Aorta (tissue), 5 donors: Measurements from ENCODE around the gene ZNF385B. TPM values are rescaled to one million over a fixed set of nuclear protein-coding genes. Genes with fewer than 3 reads are reported as not detected.

Experiments
- ATAC-seq: fragments of 200-7000 bp; cut with Tn5 transposase; one replicate; pipeline ENCODE4 v1.9.1; 2022; ENCODE audit warnings: moderate library complexity; ENCODE audit not compliant: low FRiP score
- DNase-seq, 2 donors: peaks; one replicate each; pipeline ENCODE4 v3.0.0-alpha.2; 2020
- H3K27ac ChIP-seq, 2 donors: one replicate each; pipeline ENCODE4 v1.5.1; 2013; ENCODE audit warnings: low read length in 2 of 2, mild to moderate bottlenecking in 2 of 2, moderate library complexity in 2 of 2, control low read depth in 1 of 2, inconsistent platforms in 1 of 2, low read depth in 1 of 2
- H3K27me3 ChIP-seq, 2 donors: one replicate each; pipeline ENCODE4 v1.6.1; 2013; ENCODE audit warnings: control low read depth in 1 of 2, low read length in 1 of 2, mild to moderate bottlenecking in 1 of 2, moderate library complexity in 1 of 2; ENCODE audit not compliant: insufficient read depth in 2 of 2, control insufficient read depth in 1 of 2
- H3K36me3 ChIP-seq, 2 donors: one replicate each; pipeline ENCODE4 v1.6.1; 2013; ENCODE audit warnings: control low read depth in 1 of 2, low read length in 1 of 2, mild to moderate bottlenecking in 1 of 2; ENCODE audit not compliant: insufficient read depth in 2 of 2, control insufficient read depth in 1 of 2
- H3K4me1 ChIP-seq, 2 donors: one replicate each; pipeline ENCODE4 v1.6.1; 2013; ENCODE audit warnings: low read length in 2 of 2, control low read depth in 1 of 2, mild to moderate bottlenecking in 1 of 2, moderate library complexity in 1 of 2; ENCODE audit not compliant: insufficient read depth in 2 of 2, control insufficient read depth in 1 of 2
- H3K4me3 ChIP-seq, 2 donors: one replicate each; pipeline ENCODE4 v1.5.1; 2013; ENCODE audit warnings: low read length in 2 of 2, control low read depth in 1 of 2, mild to moderate bottlenecking in 1 of 2
- H3K9me3 ChIP-seq: one replicate; pipeline ENCODE4 v1.6.1; 2013; ENCODE audit warnings: mild to moderate bottlenecking, low read length; ENCODE audit not compliant: control insufficient read depth
- WGBS, 2 donors: extraction: QIAGEN DNeasy Blood & Tissue Kit; methylation state at CpG; one replicate each; pipeline ENCODE4 v1.1.7; 2013; 5-methylcytosine and 5-hydroxymethylcytosine counted together
- intact Hi-C, 2 donors: fragments of 100-400 bp; cut with DNase I; formaldehyde crosslinking; loops; one replicate each; pipeline versions ENCODE4 v1.14.2 to v1.15.0; 2022
- polyA plus RNA-seq, 2 donors: library from polyadenylated mRNA; stranded (reverse); fragments of 200-250 nt; gene quantifications; one replicate each; pipeline ENCODE4 v1.2.3, GENCODE V29; 2013
- total RNA-seq, 2 donors: library from RNA; stranded (reverse); fragmentation: NEBNext Ultra II Directional; extraction: Animal tissue kit (Norgen Biotek cat#: 25700); gene quantifications; one replicate each; pipeline ENCODE4 v1.2.1, GENCODE V29; 2021
- donor health status: healthy with polysubstance abuse.
- donor health status: Bipolar disorder and iron deficiency.
- donor health status: DM: no; HTN: no; CAD: no.
- donor health status: DM: no; HTN: no; CAD: no.
- donor health status: DM: yes; HTN: yes; CAD: no.

Gene ZNF385B
- total and polyA plus RNA-seq, 4 donors, result 3.3 to 4.6 (median 4.0) TPM; not detected in 1

DNA sequence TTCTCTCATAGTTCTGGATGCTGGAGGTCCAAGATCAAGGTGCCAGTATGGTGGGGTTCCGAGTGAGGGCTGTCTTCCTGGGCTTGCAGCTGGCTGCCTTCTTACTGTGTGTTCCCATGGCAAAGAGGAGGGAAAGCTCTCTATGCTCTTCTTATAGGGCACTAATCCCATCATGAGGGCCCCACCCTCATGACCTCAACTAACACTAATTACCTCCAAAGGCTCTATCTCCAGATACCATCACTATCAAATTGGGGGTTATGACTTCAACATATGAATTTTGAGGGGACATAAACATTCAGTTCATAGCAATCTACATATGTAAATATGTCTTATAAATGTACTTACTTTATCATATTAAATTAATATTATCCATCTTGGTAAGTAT, 322.3 kb downstream of the ZNF385B start:
- no peak overlapping the region for H3K27ac ChIP-seq
- DNase-seq (no peak), ATAC-seq (no peak)
- no peaks in the 10 kb centered on the region for H3K27me3 ChIP-seq
- H3K4me3 ChIP-seq, result no peak overlapping the region
- WGBS, 2 donors, result 83 to 88% methylated on average over 1 of the region's 1 CpG
- H3K9me3 ChIP-seq, result no peaks in the 10 kb centered on the region
- intact Hi-C loops, result no loop called here
- no peaks in the 10 kb centered on the region for H3K36me3 ChIP-seq
- no peaks in the 10 kb centered on the region for H3K4me1 ChIP-seq

DNA sequence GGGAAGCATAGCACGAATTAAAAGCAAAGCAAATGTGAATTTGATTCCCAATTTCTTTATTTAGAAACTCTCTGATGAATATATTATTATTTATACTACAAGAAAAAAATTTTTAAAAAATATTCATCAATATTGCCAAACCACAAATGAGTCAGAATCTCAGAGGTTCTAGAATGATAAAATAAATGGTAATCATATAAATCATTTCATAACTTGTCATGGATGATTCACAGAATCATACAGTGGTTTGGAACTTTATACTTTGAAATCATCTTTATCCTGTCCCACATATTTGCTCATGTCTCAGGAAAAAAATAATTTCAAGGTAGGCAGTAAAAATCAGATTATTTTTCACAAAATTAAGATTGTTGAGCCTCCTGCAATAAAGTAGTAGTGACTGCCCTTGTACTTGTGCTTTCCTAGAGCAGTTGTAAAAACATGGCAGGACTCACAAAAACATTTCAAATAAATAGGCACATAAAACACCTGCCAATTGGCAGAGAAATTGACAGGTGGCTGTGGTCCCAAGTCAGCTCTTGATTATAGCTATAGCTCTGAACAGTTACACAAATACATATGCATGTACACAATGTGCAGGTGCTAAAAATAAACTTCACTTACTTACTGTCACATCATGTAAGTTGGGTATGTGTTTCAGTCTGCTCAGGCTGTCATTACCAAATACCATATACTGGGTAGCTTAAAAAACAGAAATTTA, 322.8 kb downstream of the ZNF385B start:
- ATAC-seq (no peak), DNase-seq (no peak)
- no peaks in the 10 kb centered on the region for H3K9me3 ChIP-seq
- intact Hi-C loops, result no loop called here
- 80 to 90% methylated on average over 1 of the region's 1 CpG for WGBS, 2 donors
- no peak overlapping the region for H3K4me3 ChIP-seq
- H3K36me3 ChIP-seq, result no peaks in the 10 kb centered on the region
- H3K4me1 ChIP-seq, result no peaks in the 10 kb centered on the region
- H3K27ac ChIP-seq, result no peak overlapping the region
- H3K27me3 ChIP-seq, result no peaks in the 10 kb centered on the region

DNA sequence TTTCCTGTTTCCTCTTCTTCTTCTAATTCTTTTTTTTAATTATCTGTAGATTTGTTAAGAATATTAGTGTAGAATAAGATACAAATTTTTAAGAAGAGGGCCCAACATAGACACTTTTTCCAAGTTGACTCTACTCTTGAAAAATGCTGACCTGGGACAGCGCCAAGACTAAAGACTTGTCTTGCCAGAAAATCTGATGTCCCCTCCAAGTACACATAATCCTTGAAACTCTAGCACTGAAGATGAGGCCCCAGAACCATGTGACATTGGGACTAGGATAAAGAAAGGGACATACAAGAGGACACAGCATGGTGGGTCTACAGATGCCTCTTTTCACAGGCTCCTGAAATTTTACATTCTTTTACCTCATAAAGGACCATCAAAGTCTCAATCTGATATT, 325.2 kb downstream of the ZNF385B start:
- no peak overlapping the region for H3K27ac ChIP-seq
- 93 to 96% methylated on average over 1 of the region's 1 CpG for WGBS, 2 donors
- H3K4me1 ChIP-seq, result no peaks in the 10 kb centered on the region
- no peaks in the 10 kb centered on the region for H3K27me3 ChIP-seq
- DNase-seq (no peak), ATAC-seq (no peak)
- no peaks in the 10 kb centered on the region for H3K9me3 ChIP-seq
- no peak overlapping the region for H3K4me3 ChIP-seq
- no peaks in the 10 kb centered on the region for H3K36me3 ChIP-seq
- intact Hi-C loops, result no loop called here

DNA sequence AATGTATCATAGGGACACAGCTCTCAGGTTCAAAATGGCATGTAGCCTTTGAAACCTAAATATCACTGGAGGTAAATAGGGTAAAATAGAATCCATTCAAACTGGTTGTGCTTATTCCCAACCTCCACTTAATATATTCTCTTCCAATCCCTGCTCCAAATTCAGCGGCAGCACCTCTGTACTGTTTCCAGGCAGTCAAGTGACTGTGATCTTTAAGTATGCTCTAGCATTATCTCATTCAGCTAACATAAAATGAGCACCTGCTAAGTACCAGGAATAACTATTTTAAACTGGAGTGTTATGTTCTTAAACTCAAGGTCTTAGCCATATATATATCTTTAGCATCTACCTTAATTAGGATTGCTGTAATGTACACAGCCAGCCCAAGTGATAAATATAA, 327.5 kb downstream of the ZNF385B start:
- no peak for ATAC-seq
- Histone ChIP-seq H3K27ac (no peak overlapping the region), H3K27me3 (no peaks in the 10 kb centered on the region), H3K4me3 (no peak overlapping the region), H3K36me3 (no peaks in the 10 kb centered on the region), H3K9me3 (no peaks in the 10 kb centered on the region), H3K4me1 (no peaks in the 10 kb centered on the region)
- WGBS, 2 donors, result 95 to 96% methylated on average over 1 of the region's 1 CpG
- intact Hi-C loops, result no loop called here
- no peak for DNase-seq

DNA sequence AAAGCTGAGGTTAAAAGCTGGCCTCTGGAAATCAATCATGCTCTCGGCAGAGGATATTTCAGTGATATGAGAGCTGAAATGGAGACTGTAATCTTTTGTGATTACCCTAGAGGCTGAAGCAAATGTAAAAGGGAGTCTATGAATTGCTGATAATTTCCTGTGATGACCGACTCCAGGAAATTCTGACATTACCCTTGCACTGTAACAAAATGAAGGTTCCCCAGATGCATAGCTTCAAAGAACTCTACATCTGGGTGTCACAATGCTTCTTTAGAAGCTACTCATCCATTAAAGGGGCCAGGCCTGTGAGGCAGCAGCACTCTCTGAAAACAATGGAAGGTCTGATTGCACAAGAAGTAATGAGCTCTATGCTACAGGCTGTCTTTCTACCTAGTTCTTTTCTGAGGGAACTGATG, 328.5 kb downstream of the ZNF385B start:
- H3K27me3 ChIP-seq, result no peaks in the 10 kb centered on the region
- H3K27ac ChIP-seq, result no peak overlapping the region
- no peaks in the 10 kb centered on the region for H3K36me3 ChIP-seq
- WGBS, 2 donors, result 76 to 87% methylated on average over 2 of the region's 2 CpGs
- no peaks in the 10 kb centered on the region for H3K4me1 ChIP-seq
- DNase-seq, result no peak
- ATAC-seq, result no peak
- no peak overlapping the region for H3K4me3 ChIP-seq
- intact Hi-C loops, result no loop called here
- no peaks in the 10 kb centered on the region for H3K9me3 ChIP-seq

DNA sequence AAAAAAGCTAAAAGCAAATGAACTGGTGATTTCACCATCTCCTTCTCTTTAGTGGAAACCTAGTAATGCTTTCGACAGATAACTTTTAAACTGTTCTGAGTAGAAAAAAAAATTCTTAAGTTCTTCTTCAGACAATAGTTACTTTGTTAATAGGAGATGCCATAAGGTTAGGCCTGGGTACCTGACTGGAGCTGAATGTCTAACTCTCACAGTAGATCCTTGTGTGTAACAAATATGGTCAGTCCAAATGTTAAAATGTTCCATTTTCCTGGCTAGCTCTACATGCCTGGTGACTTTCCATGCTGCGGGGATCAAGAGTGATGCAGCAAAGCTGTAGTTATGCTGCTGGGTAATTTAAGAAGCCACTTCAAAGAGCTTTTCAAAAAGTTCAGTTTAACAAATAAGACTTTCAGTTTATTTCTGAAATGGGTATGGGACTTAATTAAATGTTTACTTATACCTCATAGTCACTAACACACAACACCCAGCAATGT, 332.8 kb downstream of the ZNF385B start:
- Histone ChIP-seq H3K27me3 (no peaks in the 10 kb centered on the region), H3K4me3 (no peak overlapping the region), H3K4me1 (no peaks in the 10 kb centered on the region), H3K27ac (no peak overlapping the region), H3K9me3 (no peaks in the 10 kb centered on the region), H3K36me3 (no peaks in the 10 kb centered on the region)
- DNase-seq, result no peak
- 91 to 93% methylated on average over 2 of the region's 2 CpGs for WGBS, 2 donors
- intact Hi-C loops, result no loop called here
- ATAC-seq, result no peak

DNA sequence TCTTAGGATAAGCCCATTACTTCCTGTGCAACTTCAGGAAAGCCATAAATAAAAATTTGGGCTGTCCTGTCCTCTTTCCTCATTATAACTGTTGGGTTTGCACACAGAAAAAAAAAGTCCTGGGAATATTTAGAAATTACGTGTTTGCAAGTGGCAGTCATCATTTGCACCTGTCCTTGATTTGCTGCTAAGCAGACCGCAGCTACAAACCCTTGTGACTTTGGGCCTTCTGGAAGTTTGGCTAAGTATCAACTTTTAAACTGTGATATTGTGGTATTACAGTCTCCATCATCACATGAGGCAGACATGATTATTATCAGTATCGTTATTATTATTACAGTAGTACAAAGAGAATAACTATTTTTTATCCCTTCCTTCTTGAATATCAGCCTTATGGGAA, 336.1 kb downstream of the ZNF385B start:
- H3K27me3 ChIP-seq, result no peaks in the 10 kb centered on the region
- H3K27ac ChIP-seq, result no peak overlapping the region
- H3K9me3 ChIP-seq, result no peaks in the 10 kb centered on the region
- no peaks in the 10 kb centered on the region for H3K4me1 ChIP-seq
- DNase-seq, result no peak
- ATAC-seq, result no peak
- H3K4me3 ChIP-seq, result no peak overlapping the region
- 75 to 79% methylated on average over 3 of the region's 3 CpGs for WGBS, 2 donors
- intact Hi-C loops, result no loop called here
- H3K36me3 ChIP-seq, result no peaks in the 10 kb centered on the region

DNA sequence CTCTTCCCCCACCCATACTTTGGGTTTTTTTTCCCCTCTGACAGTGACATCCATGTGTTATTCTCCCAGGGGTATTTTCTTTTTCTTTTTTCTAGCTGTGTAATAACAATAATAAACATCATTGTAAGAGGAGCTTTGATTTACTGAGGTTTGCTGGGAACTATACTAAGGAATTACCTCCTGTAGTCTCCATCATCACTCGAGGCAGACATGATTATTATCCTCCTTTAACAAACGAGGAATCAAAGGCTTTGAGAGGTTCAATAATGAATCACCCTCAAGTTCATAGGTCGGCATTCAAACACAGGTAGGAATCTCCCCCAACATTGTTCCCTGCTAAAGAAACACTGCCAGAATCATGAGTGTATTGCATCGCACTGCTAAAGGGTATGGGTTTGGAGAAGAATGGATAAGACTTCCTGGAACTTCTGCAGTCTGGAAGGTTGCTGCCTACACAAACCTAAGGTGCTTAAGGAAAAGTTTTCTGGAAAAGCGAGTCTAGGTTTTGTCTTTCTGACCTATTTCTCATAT, 336.5 kb downstream of the ZNF385B start:
- 65 to 70% methylated on average over 5 of the region's 5 CpGs for WGBS, 2 donors
- H3K9me3 ChIP-seq, result no peaks in the 10 kb centered on the region

DNA sequence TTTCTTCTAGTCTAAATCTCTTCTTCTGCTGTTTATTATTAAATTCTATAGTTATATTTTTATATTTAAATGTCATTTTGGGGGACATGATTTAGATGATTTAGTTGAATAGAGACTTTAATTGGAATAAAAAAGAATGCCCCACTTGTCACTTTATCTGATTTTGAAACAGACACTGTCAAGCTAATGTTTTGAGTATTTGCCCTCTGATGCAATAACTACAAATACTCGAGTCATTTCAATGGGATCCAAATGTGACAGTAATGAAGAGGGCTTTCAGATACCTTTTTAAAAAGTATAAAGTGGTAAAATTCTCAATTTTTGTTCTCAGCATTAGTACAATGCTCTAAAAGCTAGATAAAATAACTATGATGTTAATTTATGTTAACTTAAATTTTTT, 339.5 kb downstream of the ZNF385B start:
- H3K36me3 ChIP-seq, result no peaks in the 10 kb centered on the region
- no peak for ATAC-seq
- no peak overlapping the region for H3K4me3 ChIP-seq
- no peak overlapping the region for H3K27ac ChIP-seq
- intact Hi-C loops, result no loop called here
- no peak for DNase-seq
- no peaks in the 10 kb centered on the region for H3K9me3 ChIP-seq
- no peaks in the 10 kb centered on the region for H3K4me1 ChIP-seq
- 37 to 52% methylated on average over 1 of the region's 1 CpG for WGBS, 2 donors
- H3K27me3 ChIP-seq, result no peaks in the 10 kb centered on the region

More for the DNA sequence above, 336.5 kb downstream of the ZNF385B start:
- no peaks in the 10 kb centered on the region for H3K36me3 ChIP-seq
- DNase-seq (no peak), ATAC-seq (no peak)
- H3K4me3 ChIP-seq, result no peak overlapping the region
- intact Hi-C loops, result no loop called here
- H3K27me3 ChIP-seq, result no peaks in the 10 kb centered on the region
- H3K4me1 ChIP-seq, result no peaks in the 10 kb centered on the region
- H3K27ac ChIP-seq, result no peak overlapping the region
